GM19023 (cell line): ENCODE results near the gene VEGFA.

ENCODE experiments used
- ATAC-seq: cut with Tn5 transposase; IDR thresholded peaks from one replicate; pipeline ENCODE4 v1.9.1; 2021; ENCODE audit warnings: mild to moderate bottlenecking, moderate library complexity; ENCODE audit not compliant: unreplicated experiment

VEGFA gene

GRCh38 chr6:43820486-43820885 lies 50.5 kb downstream of the VEGFA start:
- ATAC-seq = no peak

- no peak for ATAC-seq
These were observed 51.3 kb downstream of the VEGFA start for GRCh38 chr6:43821101-43821886.

GRCh38 chr6:43823390-43823789 lies 53.4 kb downstream of the VEGFA start:
- no peak for ATAC-seq

GRCh38 chr6:43823879-43824702 lies 54.1 kb downstream of the VEGFA start:
- ATAC-seq = no peak

- no peak for ATAC-seq
These were observed 54.7 kb downstream of the VEGFA start for GRCh38 chr6:43824703-43825064.

- no peak for ATAC-seq
These were observed 55.4 kb downstream of the VEGFA start for GRCh38 chr6:43825187-43826115.

GRCh38 chr6:43826730-43827129 lies 56.7 kb downstream of the VEGFA start:
- no peak for ATAC-seq

- no peak for ATAC-seq
These were observed 57.9 kb downstream of the VEGFA start for GRCh38 chr6:43827898-43828297.

- no peak for ATAC-seq
These were observed 58.7 kb downstream of the VEGFA start for GRCh38 chr6:43828711-43829110.

- no peak for ATAC-seq
These were observed 59.5 kb downstream of the VEGFA start for GRCh38 chr6:43829470-43829869.

- ATAC-seq = no peak
These were observed 60.8 kb downstream of the VEGFA start for GRCh38 chr6:43830775-43831174.

- no peak for ATAC-seq
These were observed 61.2 kb downstream of the VEGFA start for GRCh38 chr6:43831191-43831590.

GRCh38 chr6:43833223-43833995 lies 63.4 kb downstream of the VEGFA start:
- no peak for ATAC-seq

- ATAC-seq = no peak
These were observed 64.0 kb downstream of the VEGFA start for GRCh38 chr6:43833996-43834390.

GRCh38 chr6:43834528-43835155 lies 64.6 kb downstream of the VEGFA start:
- ATAC-seq = no peak

- ATAC-seq = no peak
These were observed 65.9 kb downstream of the VEGFA start for GRCh38 chr6:43835872-43836419.
